ENCODE results near the gene DKK3. TPM values are rescaled to one million over a fixed set of nuclear protein-coding genes. Genes with fewer than 3 reads are reported as not detected.

DKK3 gene
- total and polyA plus RNA-seq, 4 donors, result 3.1 to 9.9 (median 7.1) TPM

GRCh38 chr11:11992257-11993212, 15.9 kb downstream of the DKK3 start:
- Histone ChIP-seq H3K27me3 (ENCODE audit: control insufficient read depth in 4 of 4, insufficient read depth in 4 of 4, low read length in 3 of 4) (no peaks in the 10 kb centered on the region), H3K9ac (ENCODE audit: low read depth in 1 of 2, low read length in 2 of 2) (no peak overlapping the region), H3K27ac (ENCODE audit: low read depth in 1 of 2, low read length in 2 of 2) (no peak overlapping the region), H3K4me1 (ENCODE audit: control insufficient read depth in 4 of 4, insufficient read depth in 4 of 4, low read length in 3 of 4) (peaks cover 2 to 20% (median 14%) of the 10 kb centered on the region in 4 donors), H3K9me3 (ENCODE audit: control insufficient read depth in 4 of 4, low read length in 3 of 4) (no peaks in the 10 kb centered on the region), H3K36me3 (ENCODE audit: control insufficient read depth in 4 of 4, insufficient read depth in 3 of 4, low read depth in 1 of 4, low read length in 3 of 4) (no peaks in the 10 kb centered on the region), H3K4me3 (ENCODE audit: low read depth in 1 of 3, low read length in 3 of 3) (no peak overlapping the region)
- no peak for DNase-seq (ENCODE audit: low spot score)
- TF ChIP-seq RXRA (IDR thresholded peaks at IDR 0.05) (peak in 1 of 2 donors; percentile 56), REST (IDR thresholded peaks at IDR 0.05) (no peak), ZBTB33 (IDR thresholded peaks at IDR 0.05) (no peak), MAX (IDR thresholded peaks at IDR 0.05) (no peak), HNF4A (conservative IDR thresholded peaks at IDR 0.05) (peak; percentile 72 to 74), YY1 (IDR thresholded peaks at IDR 0.05) (no peak), RAD21 (IDR thresholded peaks at IDR 0.05) (peak in 1 of 2 donors; percentile 44), JUND (IDR thresholded peaks at IDR 0.05) (peak; percentile 23 to 61), SP1 (IDR thresholded peaks at IDR 0.05) (peak; percentile 66), TAF1 (conservative IDR thresholded peaks at IDR 0.05) (no peak), FOXA1 (IDR thresholded peaks at IDR 0.05) (no peak), GABPA (IDR thresholded peaks at IDR 0.05 in 1 of 2, conservative IDR thresholded peaks at IDR 0.05 in 1 of 2) (no peak), ATF3 (IDR thresholded peaks at IDR 0.05) (no peak), HNF4G (IDR thresholded peaks at IDR 0.05) (no peak), CTCF (IDR thresholded peaks at IDR 0.05; ENCODE audit: low read depth, low read length, missing input control) (no peak)
- WGBS, result 41% methylated on average over 6 of the region's 6 CpGs
